ENCODE results near the gene RNF212.

DNA sequence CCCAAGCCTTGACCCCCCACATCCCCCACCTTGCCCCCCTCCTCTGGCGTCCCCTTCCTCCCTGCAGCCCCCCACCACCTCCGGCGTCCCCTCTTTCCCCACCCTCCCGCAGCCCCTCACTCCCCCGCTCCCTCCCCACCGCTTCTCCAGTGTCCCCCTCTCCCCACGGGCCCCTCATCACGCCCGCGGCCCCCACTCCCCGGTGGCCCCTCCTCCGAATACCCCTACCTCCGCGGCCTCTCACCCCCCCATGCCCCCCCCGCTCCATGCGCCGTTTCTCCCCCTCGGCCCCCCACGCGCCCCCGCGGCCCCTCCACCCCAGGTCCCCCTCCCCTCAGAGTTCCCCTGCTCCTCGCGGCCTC, 562 bp downstream of the RNF212 start:
- TF ChIP-seq CTCF (IDR thresholded peaks at IDR 0.05; ENCODE audit: poor library complexity) (no peak), EZH2phosphoT487 (IDR thresholded peaks at IDR 0.05; ENCODE audit: low read depth, severe bottlenecking, unreplicated experiment) (no peak)
